ENCODE results near the gene SLC17A8.

Gene SLC17A8

GRCh38 chr12:100371146-100371545 is 14.3 kb downstream of the SLC17A8 start:
- DNase-seq (ENCODE audit: low spot score): peak; percentile 36

- DNase-seq (ENCODE audit: low spot score): no peak
Observed at GRCh38 chr12:100372853-100373640, 16.2 kb downstream of the SLC17A8 start.

- DNase-seq (ENCODE audit: low spot score): no peak
Observed at GRCh38 chr12:100375038-100375735, 18.3 kb downstream of the SLC17A8 start.

GRCh38 chr12:100376161-100376560 is 19.3 kb downstream of the SLC17A8 start:
- DNase-seq (ENCODE audit: low spot score): no peak

GRCh38 chr12:100381379-100381778 is 24.5 kb downstream of the SLC17A8 start:
- DNase-seq (ENCODE audit: low spot score): no peak

GRCh38 chr12:100382338-100382737 is 25.5 kb downstream of the SLC17A8 start:
- DNase-seq (ENCODE audit: low spot score): no peak

GRCh38 chr12:100383586-100384558 is 27.0 kb downstream of the SLC17A8 start:
- no peak for DNase-seq (ENCODE audit: low spot score)

- no peak for DNase-seq (ENCODE audit: low spot score)
Observed at GRCh38 chr12:100384559-100384935, 27.7 kb downstream of the SLC17A8 start.

GRCh38 chr12:100388382-100388781 is 31.5 kb downstream of the SLC17A8 start:
- DNase-seq (ENCODE audit: low spot score): no peak

GRCh38 chr12:100391856-100392255 is 35.0 kb downstream of the SLC17A8 start:
- peak; percentile 37 for DNase-seq (ENCODE audit: low spot score)

- DNase-seq (ENCODE audit: low spot score): no peak
Observed at GRCh38 chr12:100393200-100393599, 36.3 kb downstream of the SLC17A8 start.

- DNase-seq (ENCODE audit: low spot score): no peak
Observed at GRCh38 chr12:100395811-100396210, 38.9 kb downstream of the SLC17A8 start.

GRCh38 chr12:100398307-100398706 is 41.4 kb downstream of the SLC17A8 start:
- no peak for DNase-seq (ENCODE audit: low spot score)

- DNase-seq (ENCODE audit: low spot score): no peak
Observed at GRCh38 chr12:100399095-100399494, 42.2 kb downstream of the SLC17A8 start.

GRCh38 chr12:100401660-100402059 is 44.8 kb downstream of the SLC17A8 start:
- no peak for DNase-seq (ENCODE audit: low spot score)

GRCh38 chr12:100402763-100403162 is 45.9 kb downstream of the SLC17A8 start:
- DNase-seq (ENCODE audit: low spot score): no peak

- no peak for DNase-seq (ENCODE audit: low spot score)
Observed at GRCh38 chr12:100403446-100403845, 46.6 kb downstream of the SLC17A8 start.

GRCh38 chr12:100404769-100405407 is 48.0 kb downstream of the SLC17A8 start:
- peak; percentile 41 for DNase-seq (ENCODE audit: low spot score)

- DNase-seq (ENCODE audit: low spot score): no peak
Observed at GRCh38 chr12:100413001-100413400, 56.1 kb downstream of the SLC17A8 start.

GRCh38 chr12:100414739-100415138 is 57.9 kb downstream of the SLC17A8 start:
- no peak for DNase-seq (ENCODE audit: low spot score)

GRCh38 chr12:100422646-100423045 is 65.8 kb downstream of the SLC17A8 start:
- DNase-seq (ENCODE audit: low spot score): no peak

- DNase-seq (ENCODE audit: low spot score): no peak
Observed at GRCh38 chr12:100426145-100426544, 69.3 kb downstream of the SLC17A8 start.
